SK-N-SH (cell line): ENCODE measurements around the gene FMO2.

Source experiments
- ELF1 ChIP-seq: IDR thresholded peaks from 2 replicates; pipeline ENCODE4 v1.4.0; 2012
- EZH2phosphoT487 ChIP-seq: fragments of 200-600 bp; sonication (generic); IDR thresholded peaks from 2 replicates; pipeline ENCODE4 v1.6.1; 2017; ENCODE audit warnings: low read depth, mixed run types, mild to moderate bottlenecking, antibody characterized with exemption, moderate library complexity, borderline replicate concordance
- GABPA ChIP-seq: IDR thresholded peaks from 2 replicates; pipeline ENCODE4 v1.4.0; 2012; ENCODE audit warnings: low read depth, mild to moderate bottlenecking
- MXI1 ChIP-seq: IDR thresholded peaks from 2 replicates; pipeline ENCODE4 v1.6.1; 2012; ENCODE audit warnings: mild to moderate bottlenecking, low read depth, low read length, improper control_type of control experiment
- NRF1 ChIP-seq: IDR thresholded peaks from 2 replicates; pipeline ENCODE4 v1.6.1; 2012; ENCODE audit warnings: low read depth, mild to moderate bottlenecking, low read length
- RAD21 ChIP-seq: IDR thresholded peaks from 2 replicates; pipeline ENCODE4 v1.6.1; 2012; ENCODE audit warnings: mild to moderate bottlenecking, low read length
- RCOR1 ChIP-seq: fragments of 150-350 bp; IDR thresholded peaks from 2 replicates; pipeline ENCODE4 v1.6.1; 2017; ENCODE audit warnings: antibody characterized with exemption, low read length
- SMC3 ChIP-seq: IDR thresholded peaks from 2 replicates; pipeline ENCODE4 v1.6.1; 2012; ENCODE audit warnings: low read depth, low read length, improper control_type of control experiment
- TCF12 ChIP-seq: IDR thresholded peaks from 2 replicates; pipeline ENCODE4 v1.4.0; 2012
- TF ChIP-seq, protein P1 (sequence below): fragments of 200-600 bp; sonication (generic); IDR thresholded peaks from 2 replicates; pipeline ENCODE4 v1.6.1; 2017; ENCODE audit warnings: antibody characterized with exemption, mild to moderate bottlenecking, moderate library complexity

- TF ChIP-seq SMC3 (no peak), TCF12 (no peak), RAD21 (no peak), ELF1 (no peak), MXI1 (no peak), NRF1 (no peak), GABPA (no peak), RCOR1 (no peak), EZH2phosphoT487 (no peak)
- TF ChIP-seq, protein P1, sequence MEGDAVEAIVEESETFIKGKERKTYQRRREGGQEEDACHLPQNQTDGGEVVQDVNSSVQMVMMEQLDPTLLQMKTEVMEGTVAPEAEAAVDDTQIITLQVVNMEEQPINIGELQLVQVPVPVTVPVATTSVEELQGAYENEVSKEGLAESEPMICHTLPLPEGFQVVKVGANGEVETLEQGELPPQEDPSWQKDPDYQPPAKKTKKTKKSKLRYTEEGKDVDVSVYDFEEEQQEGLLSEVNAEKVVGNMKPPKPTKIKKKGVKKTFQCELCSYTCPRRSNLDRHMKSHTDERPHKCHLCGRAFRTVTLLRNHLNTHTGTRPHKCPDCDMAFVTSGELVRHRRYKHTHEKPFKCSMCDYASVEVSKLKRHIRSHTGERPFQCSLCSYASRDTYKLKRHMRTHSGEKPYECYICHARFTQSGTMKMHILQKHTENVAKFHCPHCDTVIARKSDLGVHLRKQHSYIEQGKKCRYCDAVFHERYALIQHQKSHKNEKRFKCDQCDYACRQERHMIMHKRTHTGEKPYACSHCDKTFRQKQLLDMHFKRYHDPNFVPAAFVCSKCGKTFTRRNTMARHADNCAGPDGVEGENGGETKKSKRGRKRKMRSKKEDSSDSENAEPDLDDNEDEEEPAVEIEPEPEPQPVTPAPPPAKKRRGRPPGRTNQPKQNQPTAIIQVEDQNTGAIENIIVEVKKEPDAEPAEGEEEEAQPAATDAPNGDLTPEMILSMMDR: no peak
Measured at GRCh38 chr1:171173069-171173468, 12.0 kb upstream of the FMO2 start.
